ENCODE data around the gene ATP2C2. TPM values are rescaled to one million over a fixed set of nuclear protein-coding genes. Genes with fewer than 3 reads are reported as not detected.

The ATP2C2 gene
- total RNA-seq, 1 donor from 2014 or later, result not detected

DNA sequence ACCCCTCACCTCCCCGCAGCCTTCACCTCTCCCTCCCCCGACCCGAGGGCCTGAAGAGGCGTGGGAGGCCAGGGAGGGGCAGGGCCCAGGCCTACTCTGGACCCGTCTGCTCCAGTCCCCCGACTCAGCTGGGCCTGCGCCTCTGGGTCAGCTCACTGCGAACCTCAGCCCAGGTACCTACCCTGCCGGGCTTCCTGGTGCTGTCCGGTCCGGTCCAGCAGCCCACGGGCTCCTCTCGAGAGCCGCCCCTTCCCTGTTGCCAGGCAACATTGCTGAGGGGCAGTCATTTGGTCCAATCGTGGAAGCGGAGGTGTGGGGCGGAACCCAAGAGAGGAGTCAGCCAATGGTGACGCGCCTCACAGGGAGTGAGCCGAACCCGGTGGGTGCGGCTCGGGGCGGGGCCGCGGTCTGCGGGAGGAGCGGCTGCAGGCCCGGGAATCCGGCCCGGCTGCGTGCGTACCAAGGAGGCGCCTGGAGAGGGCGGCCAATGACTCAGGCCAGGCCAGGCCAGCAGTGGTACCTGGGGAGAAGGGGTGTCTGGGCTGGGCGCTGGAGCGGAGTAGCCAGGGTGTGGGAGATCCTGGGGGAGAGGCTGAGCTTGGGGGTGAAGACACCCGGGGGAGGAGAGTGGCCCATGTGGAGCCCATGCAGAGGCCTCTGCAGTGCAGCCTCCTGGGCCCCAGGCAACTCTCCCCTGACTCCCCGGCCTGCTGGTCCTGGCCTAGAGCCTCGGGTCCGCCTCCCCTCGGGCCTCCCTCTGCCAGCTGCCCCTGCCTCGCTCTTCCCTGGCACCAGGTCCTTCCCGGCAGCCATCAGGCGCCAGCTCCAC, 136.3 kb downstream of the ATP2C2 start, which contains the start of gene MEAK7:
Gene MEAK7, minus strand, starts transcription at position 240 of the 829 bp plus-strand sequence. CDS start 6,573 bp downstream, outside the sequence.
- no peaks in the 10 kb centered on the region for H3K27me3 Mint-ChIP-seq (ENCODE audit: low read depth)
- TF ChIP-seq, protein P1, sequence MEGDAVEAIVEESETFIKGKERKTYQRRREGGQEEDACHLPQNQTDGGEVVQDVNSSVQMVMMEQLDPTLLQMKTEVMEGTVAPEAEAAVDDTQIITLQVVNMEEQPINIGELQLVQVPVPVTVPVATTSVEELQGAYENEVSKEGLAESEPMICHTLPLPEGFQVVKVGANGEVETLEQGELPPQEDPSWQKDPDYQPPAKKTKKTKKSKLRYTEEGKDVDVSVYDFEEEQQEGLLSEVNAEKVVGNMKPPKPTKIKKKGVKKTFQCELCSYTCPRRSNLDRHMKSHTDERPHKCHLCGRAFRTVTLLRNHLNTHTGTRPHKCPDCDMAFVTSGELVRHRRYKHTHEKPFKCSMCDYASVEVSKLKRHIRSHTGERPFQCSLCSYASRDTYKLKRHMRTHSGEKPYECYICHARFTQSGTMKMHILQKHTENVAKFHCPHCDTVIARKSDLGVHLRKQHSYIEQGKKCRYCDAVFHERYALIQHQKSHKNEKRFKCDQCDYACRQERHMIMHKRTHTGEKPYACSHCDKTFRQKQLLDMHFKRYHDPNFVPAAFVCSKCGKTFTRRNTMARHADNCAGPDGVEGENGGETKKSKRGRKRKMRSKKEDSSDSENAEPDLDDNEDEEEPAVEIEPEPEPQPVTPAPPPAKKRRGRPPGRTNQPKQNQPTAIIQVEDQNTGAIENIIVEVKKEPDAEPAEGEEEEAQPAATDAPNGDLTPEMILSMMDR (IDR thresholded peaks at IDR 0.05), result no peak
- H3K4me3 Mint-ChIP-seq (ENCODE audit: unreplicated experiment), result peak within 1 kb of the TSS; percentile 84
- no peaks in the 10 kb centered on the region for H3K9me3 Mint-ChIP-seq (ENCODE audit: low read depth)
- DNase-seq (ENCODE audit: low spot score), result peak; percentile 99
- peaks cover 32% of the 10 kb centered on the region for H3K4me1 Mint-ChIP-seq (ENCODE audit: low read depth)
- H3K36me3 Mint-ChIP-seq (ENCODE audit: low read depth), result no peaks in the 10 kb centered on the region
- peak within 1 kb of the TSS; percentile 96 for H3K27ac Mint-ChIP-seq (ENCODE audit: unreplicated experiment)

DNA sequence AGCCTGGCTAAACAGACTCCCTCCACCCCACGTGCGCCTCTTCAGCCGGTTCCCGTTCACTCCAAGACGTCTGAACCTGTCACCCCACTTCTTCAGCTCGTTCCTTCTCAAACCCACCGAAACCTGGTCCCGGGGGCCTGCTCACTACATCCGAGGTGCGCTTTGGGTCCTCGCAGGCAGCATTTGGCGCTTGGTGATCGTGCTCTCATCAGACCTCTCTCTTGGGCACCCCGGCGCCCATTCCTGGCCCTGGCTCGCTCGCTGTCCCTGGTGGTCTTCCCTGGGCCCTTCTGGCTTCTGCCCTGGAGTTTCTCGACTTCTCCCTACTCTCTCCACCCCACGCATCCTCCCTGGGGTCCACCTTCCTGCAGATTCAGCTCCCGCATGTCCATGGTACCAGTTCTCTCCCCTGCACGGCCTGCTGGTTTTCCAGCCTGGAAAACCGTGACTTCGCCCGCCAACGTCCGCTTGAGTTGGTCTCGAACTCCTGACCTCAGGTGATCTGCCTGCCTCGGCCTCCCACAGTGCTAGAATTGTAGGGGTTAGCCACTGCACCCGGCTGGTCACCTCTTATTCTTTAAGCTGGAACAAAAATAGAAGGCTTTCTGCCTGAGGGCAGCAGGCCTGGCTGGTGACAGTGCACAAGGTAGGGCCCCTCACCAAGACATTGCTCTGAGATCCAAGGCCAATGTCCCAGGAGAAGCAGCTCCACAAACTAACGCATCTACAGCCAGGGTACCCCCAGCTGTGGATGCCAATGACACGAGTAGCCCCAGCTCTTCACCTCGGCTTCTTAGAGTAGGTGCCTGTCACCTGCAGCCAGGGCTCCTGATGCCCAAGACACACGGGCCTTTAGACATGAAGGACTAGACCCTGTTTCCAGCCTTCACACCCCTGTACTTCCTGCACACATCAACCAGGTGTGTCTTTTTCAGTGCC, 137.2 kb downstream of the ATP2C2 start:
- H3K36me3 Mint-ChIP-seq (ENCODE audit: low read depth), result no peaks in the 10 kb centered on the region
- H3K9me3 Mint-ChIP-seq (ENCODE audit: low read depth), result no peaks in the 10 kb centered on the region
- DNase-seq (ENCODE audit: low spot score), result peak; percentile 84
- H3K27ac Mint-ChIP-seq (ENCODE audit: unreplicated experiment), result peak overlapping the region; percentile 96
- H3K4me3 Mint-ChIP-seq (ENCODE audit: unreplicated experiment), result peak overlapping the region; percentile 84
- H3K27me3 Mint-ChIP-seq (ENCODE audit: low read depth), result no peaks in the 10 kb centered on the region
- peaks cover 32% of the 10 kb centered on the region for H3K4me1 Mint-ChIP-seq (ENCODE audit: low read depth)
- TF ChIP-seq, protein P1 (IDR thresholded peaks at IDR 0.05), result no peak

DNA sequence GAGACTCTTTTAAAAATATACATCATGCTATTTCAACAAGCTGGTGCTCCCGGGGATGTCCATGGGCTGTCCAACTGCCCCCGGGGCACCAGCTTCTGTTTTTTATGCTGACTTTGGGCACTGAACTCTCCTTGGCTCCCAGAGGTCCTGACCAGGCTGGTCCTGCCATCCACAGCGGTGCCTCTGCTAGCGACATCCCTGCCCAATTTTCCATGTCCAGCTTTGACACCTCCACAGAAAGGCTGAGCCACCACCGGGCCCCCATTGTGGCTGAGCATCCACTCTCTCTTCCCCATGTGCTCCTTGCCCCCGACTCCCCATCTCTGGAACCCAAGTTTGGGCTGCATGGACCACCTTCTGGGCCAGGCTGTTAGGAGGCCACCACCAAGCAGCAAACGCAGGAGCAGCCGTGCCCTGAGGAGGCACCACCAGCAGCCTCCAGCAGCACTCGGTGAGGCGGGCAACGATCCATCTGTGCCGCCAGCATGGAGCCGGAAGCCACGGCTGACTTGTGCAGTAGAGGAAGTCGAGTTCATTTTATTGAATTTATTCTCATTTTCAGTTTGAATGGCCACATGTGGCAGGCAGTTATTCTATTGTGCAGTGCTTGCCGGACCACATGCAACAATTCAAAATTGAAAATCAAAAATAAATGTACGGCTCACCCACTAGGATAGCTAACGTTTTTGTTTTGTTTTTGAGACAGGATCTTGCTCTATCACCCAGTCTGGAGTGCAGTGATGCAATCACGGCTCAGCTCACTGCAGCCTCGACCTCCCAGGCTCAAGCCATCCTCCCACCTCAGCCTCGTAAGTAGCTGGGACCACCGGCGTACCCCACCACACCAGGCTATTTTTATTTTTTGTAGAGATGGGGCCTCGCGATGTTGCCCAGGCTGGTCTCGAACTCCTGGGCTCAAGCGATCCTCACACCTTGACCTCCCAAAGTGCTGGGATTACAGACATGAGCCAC, 139.0 kb downstream of the ATP2C2 start:
- Mint-ChIP-seq H3K27me3 (ENCODE audit: low read depth) (peaks cover 1% of the 10 kb centered on the region), H3K4me3 (ENCODE audit: unreplicated experiment) (no peak overlapping the region)

DNA sequence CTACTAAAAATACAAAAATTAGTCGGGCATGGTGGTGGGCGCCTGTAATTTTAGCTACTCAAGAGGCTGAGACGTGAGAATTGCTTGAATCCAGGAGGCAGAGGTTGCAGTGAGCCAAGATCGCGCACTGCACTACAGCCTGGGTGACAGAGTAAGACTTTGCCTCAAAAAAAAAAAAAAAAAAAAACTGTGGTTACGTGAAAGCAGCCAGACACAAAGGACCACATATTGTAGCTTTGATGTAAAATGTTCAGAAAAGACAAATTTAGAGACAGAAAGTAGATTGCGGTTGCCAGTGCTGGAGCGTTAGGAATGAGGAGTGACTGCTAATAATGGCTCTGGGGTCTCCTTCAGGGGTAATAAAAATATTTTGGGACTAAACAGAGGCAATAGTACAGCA, 140.2 kb downstream of the ATP2C2 start:
- H3K36me3 Mint-ChIP-seq (ENCODE audit: low read depth), result no peaks in the 10 kb centered on the region
- TF ChIP-seq, protein P1 (IDR thresholded peaks at IDR 0.05), result no peak
- H3K9me3 Mint-ChIP-seq (ENCODE audit: low read depth), result no peaks in the 10 kb centered on the region
- peaks cover 38% of the 10 kb centered on the region for H3K4me1 Mint-ChIP-seq (ENCODE audit: low read depth)
- no peak overlapping the region for H3K27ac Mint-ChIP-seq (ENCODE audit: unreplicated experiment)
- DNase-seq (ENCODE audit: low spot score), result no peak
- H3K4me3 Mint-ChIP-seq (ENCODE audit: unreplicated experiment), result no peak overlapping the region
- H3K27me3 Mint-ChIP-seq (ENCODE audit: low read depth), result peaks cover 1% of the 10 kb centered on the region

More for the DNA sequence above, 139.0 kb downstream of the ATP2C2 start:
- no peaks in the 10 kb centered on the region for H3K9me3 Mint-ChIP-seq (ENCODE audit: low read depth)
- H3K4me1 Mint-ChIP-seq (ENCODE audit: low read depth), result peaks cover 40% of the 10 kb centered on the region
- TF ChIP-seq, protein P1 (IDR thresholded peaks at IDR 0.05), result no peak
- peak; percentile 56 for DNase-seq (ENCODE audit: low spot score)
- no peak overlapping the region for H3K27ac Mint-ChIP-seq (ENCODE audit: unreplicated experiment)
- H3K36me3 Mint-ChIP-seq (ENCODE audit: low read depth), result no peaks in the 10 kb centered on the region
